Right renal pelvis (tissue), 4 donors: Measurements from ENCODE around the gene APPL1. TPM values are rescaled to one million over a fixed set of nuclear protein-coding genes. Genes with fewer than 3 reads are reported as not detected.
"Not testable (repeated sequence)": the region's sequence is repeated elsewhere in the genome, so short reads cannot be mapped to it uniquely, and the experiment has no call there.

ENCODE experiments used
- DNase-seq, 4 donors: peaks; one replicate each; pipeline ENCODE4 v3.0.0-alpha.2; 2013; ENCODE audit warnings: low read depth in 4 of 4, low spot score in 3 of 4, missing footprints in 1 of 4
- polyA plus RNA-seq, 4 donors: library from polyadenylated mRNA; unstranded; fragments of 120-200 nt; gene quantifications; one replicate each; pipeline ENCODE4 v1.2.1, GENCODE V29; 2013; ENCODE audit not compliant: insufficient read length in 4 of 4

Gene APPL1
- polyA plus RNA-seq, 4 donors: 44.1 to 57.0 (median 53.8) TPM

DNA sequence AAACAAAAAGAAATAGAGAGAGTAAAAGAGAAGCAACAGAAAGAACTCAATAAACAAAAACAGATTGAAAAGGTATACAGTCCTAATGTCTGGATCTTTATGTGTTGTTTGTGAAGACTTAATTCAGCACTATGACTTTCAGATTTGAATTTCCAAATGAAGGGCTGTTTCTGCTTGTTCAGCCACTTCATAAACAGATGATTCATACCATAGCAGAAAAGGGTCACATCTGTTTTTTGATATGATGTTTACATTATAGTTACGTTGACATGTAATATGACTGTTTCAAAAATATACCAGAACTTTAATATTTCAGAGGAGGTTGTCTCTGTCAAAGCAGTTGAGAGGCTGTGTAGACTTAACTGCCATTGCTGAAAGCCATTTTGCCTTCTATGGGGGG is 40.9 kb downstream of the APPL1 start:
- no peak for DNase-seq

GRCh38 chr3:57274845-57275244 is 47.3 kb downstream of the APPL1 start:
- no peak for DNase-seq

DNA sequence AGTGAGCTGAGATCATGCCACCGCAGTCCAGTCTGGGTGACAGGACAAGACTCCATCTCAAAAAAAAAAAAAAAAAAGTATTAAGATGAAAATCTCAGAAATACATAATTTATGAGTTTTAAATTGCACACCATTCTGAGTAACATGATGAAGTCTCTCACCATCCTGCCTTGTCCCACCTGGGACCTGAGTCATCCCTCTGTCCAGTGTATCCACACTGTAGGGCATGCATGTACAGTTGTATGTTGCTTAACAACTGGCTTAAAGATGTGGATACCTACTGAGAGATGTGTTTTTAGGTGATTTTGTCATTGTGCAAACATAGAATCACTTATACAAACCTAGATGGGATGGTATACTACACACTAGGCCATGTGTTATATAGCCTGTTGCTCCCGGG is 47.9 kb downstream of the APPL1 start:
- no peak for DNase-seq

DNA sequence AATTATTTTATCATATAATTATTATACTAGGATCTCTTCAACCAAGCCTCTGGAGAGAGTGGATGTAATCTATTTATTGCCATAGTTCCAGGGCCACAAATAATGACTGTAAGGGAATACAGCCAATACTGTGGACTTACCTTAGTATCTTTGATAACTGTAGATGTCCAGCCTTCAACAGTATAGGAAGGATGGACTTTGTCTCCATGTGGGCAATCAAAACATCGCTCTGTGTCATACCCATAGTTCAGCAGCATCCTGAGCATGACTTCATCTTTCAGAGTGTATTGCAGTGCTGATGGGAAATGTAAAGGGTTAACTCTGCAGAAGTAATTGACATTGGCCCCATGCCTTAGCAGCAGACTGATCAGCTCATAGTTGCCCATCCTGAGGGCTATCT is 50.7 kb downstream of the APPL1 start:
- no peak for DNase-seq

GRCh38 chr3:57279685-57280084 is 52.2 kb downstream of the APPL1 start:
- no peak for DNase-seq

DNA sequence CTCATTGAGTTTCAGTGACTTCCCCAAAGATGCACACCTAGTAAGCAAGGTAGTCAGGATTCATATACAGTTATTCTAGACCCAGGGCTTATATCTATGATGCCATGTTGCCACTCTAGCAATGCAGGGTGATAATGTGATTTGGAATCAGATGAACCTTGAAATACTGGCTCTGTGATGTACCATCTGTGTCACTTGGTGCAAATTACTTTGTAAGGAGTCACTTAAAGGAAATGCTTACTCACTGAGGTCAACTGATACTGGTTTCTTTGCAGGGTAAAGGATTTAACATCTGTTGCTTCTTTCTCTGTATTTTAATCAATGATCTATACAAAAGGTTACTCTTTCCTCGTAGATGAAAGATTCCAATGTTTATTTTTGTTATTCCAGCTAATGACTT is 54.2 kb downstream of the APPL1 start:
- DNase-seq: no peak

GRCh38 chr3:57283334-57283733 is 55.8 kb downstream of the APPL1 start:
- no peak for DNase-seq

DNA sequence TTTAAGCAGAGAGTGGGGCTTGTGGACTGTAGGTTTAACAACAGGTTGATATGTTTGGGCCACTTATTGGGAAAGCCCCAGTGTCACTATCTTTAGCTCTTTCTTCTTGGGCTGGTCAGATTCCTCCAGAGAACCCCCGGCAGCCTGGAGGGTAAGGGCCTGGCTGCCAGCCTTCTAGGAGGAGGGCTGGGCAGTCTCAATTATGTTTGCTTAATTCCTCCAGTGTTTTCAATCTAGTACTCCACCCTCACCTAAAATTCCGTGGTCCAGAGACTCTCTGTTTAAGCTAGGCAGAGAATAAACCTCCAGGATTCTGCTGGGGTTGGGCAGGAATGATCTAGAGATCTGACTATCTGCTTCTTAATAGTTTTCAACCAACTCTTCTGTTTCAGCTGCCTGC is 59.7 kb downstream of the APPL1 start:
- no peak for DNase-seq

DNA sequence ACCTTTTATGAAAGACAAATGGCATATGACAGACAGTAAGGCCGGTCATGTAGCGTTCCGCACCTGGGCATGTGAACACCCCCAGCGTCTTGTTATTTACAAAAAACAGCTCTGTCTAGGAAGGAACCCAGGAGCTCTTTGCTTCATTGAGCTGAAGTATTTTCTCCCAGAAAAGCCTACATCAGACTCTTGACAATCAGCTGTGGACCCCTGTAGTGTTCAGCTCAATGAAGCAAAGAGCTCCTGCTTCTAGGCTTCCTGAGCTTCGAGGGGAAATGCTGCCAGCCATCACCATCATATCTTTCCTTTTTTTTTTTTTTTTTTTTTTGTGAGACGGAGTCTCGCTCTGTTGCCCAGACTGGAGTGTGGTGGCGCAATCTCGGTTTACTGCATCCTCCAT is 60.9 kb downstream of the APPL1 start:
- no peak for DNase-seq

DNA sequence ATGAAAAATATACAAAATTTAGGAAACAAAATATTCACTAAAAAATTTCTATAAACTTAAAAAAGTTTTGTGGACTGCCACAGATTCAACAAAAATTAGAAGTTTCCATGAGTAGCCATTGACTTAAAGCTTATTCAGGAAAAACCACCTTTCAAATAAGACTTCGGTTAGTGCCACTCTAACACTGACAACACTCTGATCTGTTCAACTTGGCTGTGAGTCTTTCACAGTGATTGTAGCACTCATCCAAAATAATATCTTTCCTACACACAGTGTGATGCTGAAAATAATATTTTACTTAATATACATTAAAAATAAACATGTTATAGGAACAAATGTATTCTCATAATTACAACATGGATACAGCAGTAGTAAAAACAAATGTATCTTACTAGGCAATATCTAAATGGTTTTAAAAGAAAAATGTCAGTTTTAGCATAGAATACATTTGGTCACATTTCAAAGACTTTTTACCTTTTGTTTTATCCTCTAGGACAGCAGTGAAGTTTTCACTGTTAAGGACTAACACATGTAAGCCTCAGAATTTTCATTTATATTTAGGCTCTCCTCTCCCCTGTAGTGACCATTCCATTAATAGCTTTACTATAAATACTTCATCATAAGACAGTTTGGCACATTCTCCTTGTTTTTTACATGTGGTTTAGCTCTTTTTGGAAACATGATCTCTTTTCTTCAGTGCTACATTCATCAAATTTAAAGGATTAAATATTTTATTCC is 64.8 kb downstream of the APPL1 start, which contains the start of gene ASB14:
ASB14 (minus strand) TSS at position 527 of the 738 bp plus-strand sequence. CDS start 652 bp downstream, outside the sequence.
- no peak for DNase-seq

GRCh38 chr3:57292897-57293526 is 65.5 kb downstream of the APPL1 start:
- DNase-seq: no peak

DNA sequence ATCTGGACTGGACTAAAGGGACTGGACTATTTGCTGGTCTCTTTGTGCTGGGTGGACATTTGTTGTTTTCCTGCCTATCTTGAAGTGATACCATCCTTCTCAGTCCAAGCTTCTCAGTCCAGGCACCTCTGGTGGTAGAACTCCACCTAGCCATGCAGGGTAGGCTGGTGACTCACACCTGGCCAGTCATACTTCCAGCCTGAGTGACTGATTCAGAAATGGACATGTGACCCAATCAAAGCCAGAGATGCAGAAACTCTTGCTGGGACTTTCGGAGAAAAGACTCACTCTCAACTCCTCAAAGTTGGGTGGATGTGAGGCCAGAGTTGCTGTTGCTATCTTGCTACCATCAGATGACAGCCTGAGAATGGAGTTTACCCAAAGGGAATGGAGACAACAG is 70.5 kb downstream of the APPL1 start:
- no peak for DNase-seq

- not testable (repeated sequence) for DNase-seq
Observed at GRCh38 chr3:57303520-57303919, 76.0 kb downstream of the APPL1 start.

DNA sequence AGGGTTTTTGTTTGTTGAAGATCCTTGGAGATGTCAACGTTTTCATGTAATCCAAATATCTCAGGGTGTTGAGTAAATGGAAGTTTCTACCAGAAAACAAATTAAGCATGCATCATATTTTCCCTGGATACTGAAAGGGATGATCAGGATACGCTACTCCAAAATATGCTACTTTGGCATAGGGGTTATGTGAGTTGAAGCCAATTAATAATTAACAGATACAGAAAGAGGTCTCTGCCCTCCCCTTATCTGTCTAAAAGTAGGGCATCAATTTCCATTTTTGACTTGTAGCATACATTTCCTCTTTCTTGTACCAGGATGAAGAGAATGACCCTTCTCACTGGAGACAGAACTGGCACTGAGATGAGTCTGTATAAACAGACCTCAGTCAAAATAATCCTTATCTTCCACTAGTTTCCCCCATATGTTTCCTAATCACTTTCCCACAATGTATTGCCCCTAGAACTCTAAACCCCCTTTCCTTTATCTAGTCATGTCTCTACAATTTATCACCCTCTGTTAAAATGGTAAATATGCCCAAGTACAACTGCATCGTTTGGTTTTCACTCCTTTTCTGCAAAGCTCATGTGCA is 82.3 kb downstream of the APPL1 start:
- DNase-seq: no peak

DNA sequence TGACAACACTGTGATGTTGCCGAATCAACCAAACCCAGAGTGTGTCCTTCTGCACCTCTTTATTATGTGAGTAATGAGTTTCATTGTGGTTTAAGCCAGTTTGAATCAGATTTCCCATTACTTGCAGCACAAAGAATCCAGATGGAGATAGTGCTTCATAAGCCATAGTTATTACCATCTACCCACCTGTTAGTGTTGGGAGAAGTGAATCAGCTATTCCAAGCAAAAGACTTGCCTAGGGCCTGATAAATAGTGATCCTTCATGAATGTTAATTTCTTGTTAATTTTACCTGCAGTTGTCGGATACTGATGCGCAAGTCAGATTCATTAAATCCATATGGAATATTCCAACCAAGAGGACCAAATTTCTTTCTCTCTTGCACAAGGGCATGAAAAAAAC is 86.7 kb downstream of the APPL1 start:
- no peak for DNase-seq

Other genes starting within 250 kb of the APPL1 start
- gene SPATA12, start 167.1 kb upstream of the APPL1 start, polyA plus RNA-seq: under 1 TPM in 1 of 4 donors, not detected in 3; 0.12 TPM
- 10 to 100 TPM; 48.0 to 54.7 (median 52.6) TPM for gene IL17RD, start 62.4 kb upstream of the APPL1 start, polyA plus RNA-seq
- 1 to 10 TPM; 3.8 to 4.5 (median 4.4) TPM for gene HESX1, start 27.8 kb upstream of the APPL1 start, polyA plus RNA-seq
- gene ASB14, start 65.0 kb downstream of the APPL1 start, polyA plus RNA-seq: under 1 TPM; 0.47 to 0.77 (median 0.57) TPM